NCI-H446 (cell line): ENCODE results near the gene IRAK4.

Experiments
- DNase-seq, 2 experiments: peaks; one replicate each; lab custom pipeline; 2025; lab: John Stamatoyannopoulos, UW

IRAK4 gene

DNA sequence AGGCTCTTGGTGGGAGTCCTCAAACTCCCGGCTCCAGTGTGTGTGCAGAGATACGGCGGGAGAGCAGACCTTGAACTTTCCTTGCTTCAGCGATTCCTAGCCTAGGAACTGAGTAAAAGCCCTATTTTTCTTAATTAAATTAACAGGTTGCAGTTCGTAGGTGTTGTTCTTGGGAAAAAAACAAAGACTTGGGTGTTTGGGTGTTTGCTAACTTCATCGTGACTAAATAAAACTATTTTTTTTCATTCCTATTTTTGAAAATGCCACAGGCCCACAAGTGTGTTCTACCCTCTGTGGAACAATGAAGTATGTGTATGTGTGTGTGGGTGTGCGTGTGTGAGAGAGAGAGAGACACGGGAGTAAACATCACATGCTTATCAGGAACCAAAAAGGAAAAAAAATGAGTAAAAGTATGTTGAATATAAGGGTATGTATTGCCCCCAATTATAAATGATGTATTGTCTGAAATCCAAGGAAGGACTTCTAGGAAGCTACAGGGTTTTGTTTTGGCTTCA, 77.8 kb downstream of the IRAK4 start:
- DNase-seq: no peak
